Parathyroid adenoma (tissue), 2 donors: ENCODE measurements around the gene TDRD1.

Source experiments
- H2AFZ ChIP-seq: fragments of 300-600 bp; sonication (generic); one replicate; pipeline ENCODE4 v1.7.0; 2017; ENCODE audit warnings: antibody characterized with exemption, mild to moderate bottlenecking
- H3K27ac ChIP-seq: fragments of 300-600 bp; sonication (generic); one replicate; pipeline ENCODE4 v1.7.0; 2017
- H3K27me3 ChIP-seq: fragments of 300-600 bp; sonication (generic); one replicate; pipeline ENCODE4 v1.7.0; 2017; ENCODE audit warnings: low read length; ENCODE audit not compliant: control insufficient read depth, insufficient read depth
- H3K36me3 ChIP-seq: fragments of 300-600 bp; sonication (generic); one replicate; pipeline ENCODE4 v1.7.0; 2017; ENCODE audit warnings: low read length; ENCODE audit not compliant: control insufficient read depth, insufficient read depth
- H3K4me1 ChIP-seq: fragments of 300-600 bp; sonication (generic); one replicate; pipeline ENCODE4 v1.7.0; 2017; ENCODE audit warnings: control low read depth
- H3K4me2 ChIP-seq: fragments of 300-600 bp; sonication (generic); one replicate; pipeline ENCODE4 v1.7.0; 2017; ENCODE audit warnings: low read length
- H3K4me3 ChIP-seq: fragments of 300-600 bp; sonication (generic); one replicate; pipeline ENCODE4 v1.7.0; 2017; ENCODE audit warnings: low read depth, low read length
- H3K79me2 ChIP-seq: fragments of 300-600 bp; sonication (generic); one replicate; pipeline ENCODE4 v1.7.0; 2017; ENCODE audit warnings: control low read depth
- H3K9ac ChIP-seq: fragments of 300-600 bp; sonication (generic); one replicate; pipeline ENCODE4 v1.7.0; 2017; ENCODE audit warnings: mild to moderate bottlenecking
- H3K9me3 ChIP-seq: fragments of 300-600 bp; sonication (generic); one replicate; pipeline ENCODE4 v1.7.0; 2017; ENCODE audit warnings: low read length; ENCODE audit not compliant: control insufficient read depth
- CTCF ChIP-seq: fragments of 300-600 bp; sonication (generic); IDR thresholded peaks from one replicate; pipeline ENCODE4 v1.7.0; 2017; ENCODE audit warnings: antibody characterized with exemption, mild to moderate bottlenecking
- donor health status: primary hyperparathyroidism.

Gene TDRD1

DNA sequence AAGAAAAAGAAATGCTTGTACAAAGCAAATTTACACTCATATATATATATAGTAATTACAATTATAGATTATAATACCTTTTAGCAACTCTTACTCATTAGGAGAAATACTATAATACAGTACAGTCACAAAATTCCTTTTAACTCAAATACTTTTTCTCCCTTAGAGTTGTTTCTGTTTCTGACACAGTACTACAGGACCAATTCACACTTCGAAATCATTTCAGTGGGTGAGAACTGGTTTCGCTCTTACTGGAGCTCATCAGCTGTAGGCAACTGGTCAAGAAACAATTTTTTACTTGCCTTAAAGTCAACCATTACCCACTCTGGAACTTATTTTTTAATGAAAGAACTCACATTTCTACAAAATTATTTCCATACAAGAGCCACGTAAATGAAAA lies 11.2 kb upstream of the TDRD1 start:
- Histone ChIP-seq H3K9me3 (no peaks in the 10 kb centered on the region), H3K9ac (no peak overlapping the region), H3K27me3 (no peaks in the 10 kb centered on the region), H3K27ac (no peak overlapping the region), H3K79me2 (peaks cover 38% of the 10 kb centered on the region), H3K4me2 (no peak overlapping the region), H3K36me3 (no peaks in the 10 kb centered on the region), H3K4me1 (peaks cover 14% of the 10 kb centered on the region), H2AFZ (no peak overlapping the region), H3K4me3 (no peak overlapping the region)
- no peak for TF ChIP-seq CTCF

- Histone ChIP-seq H3K4me1 (peaks cover 14% of the 10 kb centered on the region), H3K36me3 (no peaks in the 10 kb centered on the region), H3K9ac (no peak overlapping the region), H2AFZ (no peak overlapping the region), H3K9me3 (no peaks in the 10 kb centered on the region), H3K79me2 (peaks cover 42% of the 10 kb centered on the region), H3K27me3 (no peaks in the 10 kb centered on the region), H3K27ac (no peak overlapping the region), H3K4me3 (no peak overlapping the region), H3K4me2 (no peak overlapping the region)
- TF ChIP-seq CTCF: no peak
These were observed 10.6 kb upstream of the TDRD1 start for GRCh38 chr10:114168450-114169009.

DNA sequence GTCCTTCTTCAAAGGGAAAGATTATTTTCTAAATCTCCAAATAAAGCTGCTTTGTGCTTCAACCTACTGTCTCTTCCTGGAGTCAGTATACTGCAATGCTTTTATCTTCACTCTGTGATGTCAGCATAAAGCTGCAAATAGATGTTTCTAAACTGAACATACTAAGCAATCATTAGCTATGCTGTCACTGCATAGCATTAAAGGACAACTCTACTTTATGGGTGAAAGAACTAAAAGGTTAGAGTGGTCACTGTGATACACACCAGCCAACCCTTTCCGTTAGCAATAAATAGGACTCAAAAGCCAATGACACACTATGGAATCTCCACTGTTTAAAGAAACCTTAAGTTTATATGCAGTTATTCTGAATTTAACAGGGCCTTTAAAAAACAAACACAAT lies 6.9 kb upstream of the TDRD1 start:
- Histone ChIP-seq H3K9me3 (no peaks in the 10 kb centered on the region), H3K4me3 (peak overlapping the region; percentile 72), H3K27me3 (no peaks in the 10 kb centered on the region), H3K9ac (no peak overlapping the region), H3K4me2 (peak overlapping the region; percentile 93), H3K36me3 (no peaks in the 10 kb centered on the region), H3K27ac (no peak overlapping the region), H3K79me2 (peaks cover 26% of the 10 kb centered on the region), H3K4me1 (peaks cover 4% of the 10 kb centered on the region), H2AFZ (no peak overlapping the region)
- TF ChIP-seq CTCF: no peak

- Histone ChIP-seq H3K4me3 (peak overlapping the region; percentile 72), H3K4me1 (peaks cover 4% of the 10 kb centered on the region), H3K27ac (peak overlapping the region; percentile 84), H3K9ac (no peak overlapping the region), H2AFZ (peak overlapping the region; percentile 81), H3K4me2 (peak overlapping the region; percentile 93), H3K27me3 (no peaks in the 10 kb centered on the region), H3K79me2 (peaks cover 23% of the 10 kb centered on the region), H3K36me3 (no peaks in the 10 kb centered on the region), H3K9me3 (no peaks in the 10 kb centered on the region)
- no peak for TF ChIP-seq CTCF
These were observed 6.2 kb upstream of the TDRD1 start for GRCh38 chr10:114172776-114173602.

GRCh38 chr10:114173603-114173920 lies 5.6 kb upstream of the TDRD1 start:
- no peak for TF ChIP-seq CTCF
- Histone ChIP-seq H3K79me2 (peaks cover 18% of the 10 kb centered on the region), H3K36me3 (no peaks in the 10 kb centered on the region), H3K9ac (peak overlapping the region; percentile 24), H2AFZ (peak overlapping the region; percentile 81), H3K4me1 (peaks cover 4% of the 10 kb centered on the region), H3K27ac (peak overlapping the region; percentile 84), H3K4me2 (peak overlapping the region; percentile 93), H3K4me3 (peak overlapping the region; percentile 72), H3K9me3 (no peaks in the 10 kb centered on the region), H3K27me3 (no peaks in the 10 kb centered on the region)
